Endothelial cell of hepatic sinusoid (primary cell): ENCODE results near the gene ERVK3-1.

Experiments
- in situ Hi-C: cut with HindIII; loops from 2 replicates; pipeline ENCODE4 v1.10.0; 2017; ENCODE audit warnings: low sequenced_read_pairs

The ERVK3-1 gene

DNA sequence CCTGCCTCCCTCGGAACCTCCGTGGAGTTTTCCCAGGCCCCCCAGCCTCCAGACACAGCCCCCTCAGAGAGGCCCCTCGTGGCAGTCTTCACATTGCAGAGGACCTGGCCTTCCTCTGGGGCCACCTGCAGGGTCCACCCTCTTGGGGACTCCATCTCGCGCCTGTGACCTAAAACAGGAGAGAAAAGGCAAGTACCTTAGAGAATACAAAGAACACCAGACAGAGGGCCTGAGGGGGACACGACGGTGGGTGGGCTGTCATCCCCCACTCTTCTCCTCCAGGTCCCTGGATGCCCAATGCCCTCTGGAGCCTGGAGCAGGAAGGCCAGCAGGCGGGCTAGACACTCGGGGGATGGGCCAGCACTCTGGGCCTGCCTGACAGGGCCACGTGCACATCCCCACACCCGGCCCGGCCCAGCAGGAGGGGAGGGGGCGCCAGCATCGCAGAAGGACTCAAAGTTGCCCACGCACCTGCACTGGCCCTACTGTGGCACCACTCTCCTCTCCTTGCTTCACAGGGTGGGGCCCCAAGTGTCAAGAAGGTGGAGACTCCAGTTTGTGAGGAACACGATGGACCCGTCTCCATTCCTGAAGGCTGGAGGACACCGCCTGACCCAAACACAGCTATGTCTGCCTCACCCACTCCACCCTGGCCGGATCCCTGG lies 52.4 kb downstream of the ERVK3-1 start:
- in situ Hi-C loops = no loop called here

DNA sequence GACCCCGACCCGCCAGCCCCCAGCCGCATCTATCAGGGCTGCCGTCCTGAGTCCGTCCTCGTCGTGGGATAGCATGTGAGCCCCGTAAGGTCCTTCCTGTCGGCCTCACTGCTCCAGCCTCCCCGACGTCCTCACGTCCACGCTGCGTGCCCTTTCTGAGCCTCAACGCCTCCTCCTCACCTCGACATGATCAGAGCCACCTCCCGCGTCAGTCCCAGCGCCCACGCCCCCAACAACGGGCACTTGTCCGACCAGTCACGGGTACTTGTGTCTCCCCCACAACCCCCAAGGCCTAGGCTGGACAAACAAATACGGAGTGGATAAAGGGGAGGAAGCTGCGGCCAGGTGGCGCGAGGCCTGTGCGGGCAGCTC lies 56.7 kb downstream of the ERVK3-1 start:
- in situ Hi-C loops = no loop called here

DNA sequence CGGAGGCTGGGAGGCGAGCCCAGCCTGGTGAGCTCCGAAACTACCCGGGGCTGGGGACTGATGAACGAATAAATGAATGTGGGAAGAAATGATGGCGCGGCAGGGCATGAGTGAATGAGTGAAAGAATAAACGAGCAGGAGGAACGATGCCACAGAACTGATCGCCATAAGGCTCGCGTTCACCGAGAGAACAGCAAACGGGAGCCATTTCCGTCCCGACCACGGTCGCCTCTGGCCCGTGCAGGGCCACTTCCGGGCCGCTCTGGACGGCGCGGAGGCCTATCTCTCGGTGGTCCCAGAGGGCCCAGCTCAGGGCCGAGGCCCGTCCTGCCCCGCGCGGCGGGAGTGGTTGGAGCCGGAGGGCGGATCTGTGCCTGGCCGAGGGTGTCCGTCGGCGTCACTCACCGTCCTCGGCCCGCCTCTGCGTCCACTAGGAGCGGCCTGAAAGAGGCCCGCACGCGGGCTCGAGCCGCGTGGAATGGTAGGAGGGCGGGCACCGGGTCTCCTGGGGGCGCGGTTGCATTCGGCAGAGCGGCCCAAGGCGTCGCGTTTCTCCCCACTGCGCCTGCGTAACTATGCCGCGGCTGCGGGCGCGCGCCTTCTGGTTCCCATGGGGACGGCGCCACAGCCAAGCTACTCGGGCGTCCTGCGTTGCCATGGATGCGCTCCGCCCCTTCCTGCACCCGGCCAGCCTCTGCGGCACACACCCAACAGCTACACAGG lies 57.3 kb downstream of the ERVK3-1 start, which contains the start of gene ZNF497:
ZNF497 (minus strand) TSS at position 480 of the 723 bp plus-strand sequence. CDS start 5,116 bp downstream, outside the sequence.
- in situ Hi-C loops = no loop called here

DNA sequence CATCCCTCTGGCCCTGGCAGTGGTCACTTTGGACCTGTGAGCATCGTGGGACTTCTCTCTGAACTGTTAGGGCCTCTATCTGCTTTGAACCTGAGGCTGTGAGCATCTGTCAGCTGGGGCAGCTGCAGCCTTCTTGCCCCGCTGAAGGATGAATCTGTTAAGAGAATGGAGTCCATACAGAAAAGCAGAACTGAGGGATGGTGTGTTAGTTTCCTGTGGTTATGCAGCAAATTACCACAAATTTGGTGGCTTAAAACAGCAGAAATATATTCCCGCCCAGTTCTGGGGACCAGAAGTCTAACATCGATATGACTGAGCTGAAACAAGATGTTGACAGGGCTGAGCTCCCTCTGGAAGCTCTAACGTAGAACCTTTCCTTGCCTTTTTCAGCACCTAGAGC lies 59.0 kb downstream of the ERVK3-1 start:
- in situ Hi-C loops = no loop called here
